ENCODE data around the gene CNTFR. TPM values are rescaled to one million over a fixed set of nuclear protein-coding genes. Genes with fewer than 3 reads are reported as not detected.

The CNTFR gene
- total and polyA plus RNA-seq, 2 of the 8 experiments (the other 6 are each of a cell fraction or from before 2014, with no cell fraction given), result 1.2 to 4.2 TPM

- CTCF ChIA-PET (ENCODE audit: partially characterized antibody), result interaction anchor here (0.8 to 6.2 kb wide), 19 partner anchors 12 to 267 kb away, joined by 3 to 53 read pairs (median 6); no protein-coding TSS in a partner anchor
- H2BK120ac ChIP-seq (replicated peaks; ENCODE audit: low read depth, low read length), result no peak overlapping the region
- no peak overlapping the region for H3K9ac ChIP-seq (replicated peaks in 1 of 4; ENCODE audit: extremely low read depth in 1 of 4, low read depth in 3 of 4, low read length in 3 of 4)
- peaks cover 1 to 14% (median 11%) of the 10 kb centered on the region in 4 experiments; a peak in 6 of 7 replicates for H3K27me3 ChIP-seq (replicated peaks in 1 of 4; ENCODE audit: control insufficient read depth in 3 of 4, extremely low read depth in 1 of 4, insufficient read depth in 3 of 4, low read length in 3 of 4)
- no peak for DNase-seq (ENCODE audit: low read depth in 1 of 2, low spot score in 2 of 2)
- peaks cover 6% of the 10 kb centered on the region for H3K23me2 ChIP-seq (ENCODE audit: low read depth, low read length)
- no peak overlapping the region for H3K4me3 ChIP-seq (ENCODE audit: extremely low read depth in 1 of 4, insufficient read depth in 2 of 4, low read depth in 3 of 4, low read length in 4 of 4)
- H3K9me3 ChIP-seq (ENCODE audit: insufficient read depth in 2 of 2, low read depth in 1 of 2, low read length in 1 of 2), result no peaks in the 10 kb centered on the region
- H2BK5ac ChIP-seq (ENCODE audit: low read depth, low read length), result no peak overlapping the region
- no peak overlapping the region for H2AK5ac ChIP-seq (ENCODE audit: low read depth, low read length)
- H4K20me1 ChIP-seq (replicated peaks in 1 of 2; ENCODE audit: control insufficient read depth in 1 of 2, insufficient read depth in 2 of 2, low read length in 2 of 2), result no peaks in the 10 kb centered on the region
- peaks cover 0 to 17% (median 8%) of the 10 kb centered on the region in 4 experiments; a peak in 6 of 7 replicates for H3K4me1 ChIP-seq (replicated peaks in 1 of 4; ENCODE audit: control insufficient read depth in 3 of 4, insufficient read depth in 4 of 4, low read length in 3 of 4)
- no peak overlapping the region for H2BK15ac ChIP-seq (ENCODE audit: low read length)
- H3K27ac ChIP-seq (ENCODE audit: low read depth, low read length), result no peak overlapping the region
- no peak overlapping the region for H2BK12ac ChIP-seq (ENCODE audit: low read depth, low read length)
- no peak overlapping the region for H4K91ac ChIP-seq (replicated peaks; ENCODE audit: insufficient read length, low read length)
- WGBS, 2 experiments (ENCODE audit: extremely low coverage in 1 of 2, insufficient coverage in 1 of 2, insufficient read length in 1 of 2, insufficient replicate concordance in 2 of 2, low coverage in 1 of 2, low lambda C conversion rate in 2 of 2, missing lambda C conversion rate in 1 of 2), result 91% methylated on average over 5 of the region's 6 CpGs; no CpG with 5 or more reads in 1 of the 2 experiments
- no peak overlapping the region for H3K18ac ChIP-seq (ENCODE audit: extremely low read depth, low read length)
- POLR2A ChIA-PET (ENCODE audit: partially characterized antibody), result interaction anchor here (1.5 kb wide), 1 partner anchor 10 kb away, joined by 4 read pairs; no protein-coding TSS in a partner anchor
- no peaks in the 10 kb centered on the region for H3K36me3 ChIP-seq (ENCODE audit: control insufficient read depth in 2 of 4, insufficient read depth in 4 of 4, low read length in 3 of 4)
- no peaks in the 10 kb centered on the region for H3K79me1 ChIP-seq (ENCODE audit: low read depth, low read length)
- H3K56ac ChIP-seq (replicated peaks; ENCODE audit: insufficient read length, low read depth, low read length), result no peak overlapping the region
- no peak overlapping the region for H3K23ac ChIP-seq (ENCODE audit: insufficient read length)
- H4K5ac ChIP-seq (ENCODE audit: insufficient read length, low read depth, low read length), result no peak overlapping the region
- H2BK20ac ChIP-seq (ENCODE audit: low read length), result no peak overlapping the region
- no peak overlapping the region for H3K4ac ChIP-seq (replicated peaks; ENCODE audit: insufficient read length, low read depth, low read length)
- no peaks in the 10 kb centered on the region for H3K79me2 ChIP-seq (ENCODE audit: control insufficient read depth in 1 of 2, insufficient read depth in 2 of 2, low read length in 2 of 2)
- no peak for FAIRE-seq
- H2AFZ ChIP-seq (ENCODE audit: low read length), result no peak overlapping the region
- H4K8ac ChIP-seq (ENCODE audit: extremely low read depth, insufficient read depth, low read length), result no peak overlapping the region
- H3K4me2 ChIP-seq (ENCODE audit: insufficient read depth in 1 of 2, low read depth in 2 of 2, low read length in 2 of 2), result no peak overlapping the region
- H3K14ac ChIP-seq (ENCODE audit: insufficient read length), result no peak overlapping the region
- no peak for TF ChIP-seq BCL11A (IDR thresholded peaks at IDR 0.05; ENCODE audit: low read depth in 2 of 2, low read length in 2 of 2)
- no peak for TF ChIP-seq CEBPB (IDR thresholded peaks at IDR 0.05; ENCODE audit: low read depth, low read length)
- no peak for TF ChIP-seq SRF (IDR thresholded peaks at IDR 0.05; ENCODE audit: low read depth, low read length)
- no peak for TF ChIP-seq TEAD4 (IDR thresholded peaks at IDR 0.05; ENCODE audit: low read depth, low read length)
- no peak for TF ChIP-seq RNF2 (IDR thresholded peaks at IDR 0.05; ENCODE audit: borderline replicate concordance, low read depth, low read length, missing control alignments, poor library complexity, severe bottlenecking)
- TF ChIP-seq KDM1A (IDR thresholded peaks at IDR 0.05; ENCODE audit: borderline replicate concordance, low read length), result no peak
- TF ChIP-seq EZH2 (IDR thresholded peaks at IDR 0.05; ENCODE audit: low read depth, low read length, severe bottlenecking), result no peak
- no peak for TF ChIP-seq SUZ12 (IDR thresholded peaks at IDR 0.05; ENCODE audit: low read length)
- no peak for TF ChIP-seq GTF2F1 (IDR thresholded peaks at IDR 0.05; ENCODE audit: borderline replicate concordance, low read depth, low read length)
- TF ChIP-seq RXRA (IDR thresholded peaks at IDR 0.05; ENCODE audit: insufficient read depth, low read depth, low read length), result no peak
- no peak for TF ChIP-seq TCF12 (IDR thresholded peaks at IDR 0.05; ENCODE audit: low read depth, low read length)
These were observed 68.8 kb downstream of the CNTFR start for GRCh38 chr9:34520505-34521385.

Measured in H1 (cell line).